GM19463 (cell line): ENCODE data around the gene ARSG.
"Not testable (repeated sequence)": the region's sequence is repeated elsewhere in the genome, so short reads cannot be mapped to it uniquely, and the experiment has no call there.

Experiments
- ATAC-seq: cut with Tn5 transposase; IDR thresholded peaks from one replicate; pipeline ENCODE4 v1.9.1; 2021; ENCODE audit warnings: mild to moderate bottlenecking, moderate library complexity; ENCODE audit not compliant: unreplicated experiment

The ARSG gene

GRCh38 chr17:68326681-68327080 lies 35.4 kb downstream of the ARSG start:
- ATAC-seq = no peak

- no peak for ATAC-seq
Observed at GRCh38 chr17:68327823-68328557, 36.7 kb downstream of the ARSG start.

GRCh38 chr17:68328676-68329075 lies 37.4 kb downstream of the ARSG start:
- ATAC-seq = no peak

- ATAC-seq = no peak
Observed at GRCh38 chr17:68329331-68329730, 38.0 kb downstream of the ARSG start.

GRCh38 chr17:68331932-68332331 lies 40.6 kb downstream of the ARSG start:
- not testable (repeated sequence) for ATAC-seq

- ATAC-seq = no peak
Observed at GRCh38 chr17:68334393-68334792, 43.1 kb downstream of the ARSG start.

- no peak for ATAC-seq
Observed at GRCh38 chr17:68341482-68341881, 50.2 kb downstream of the ARSG start.

- no peak for ATAC-seq
Observed at GRCh38 chr17:68343976-68344375, 52.7 kb downstream of the ARSG start.

GRCh38 chr17:68344701-68345136 lies 53.4 kb downstream of the ARSG start:
- no peak for ATAC-seq

GRCh38 chr17:68346448-68346847 lies 55.2 kb downstream of the ARSG start:
- peak; percentile 60 for ATAC-seq

GRCh38 chr17:68347380-68347779 lies 56.1 kb downstream of the ARSG start:
- ATAC-seq = no peak

- no peak for ATAC-seq
Observed at GRCh38 chr17:68349157-68349556, 57.9 kb downstream of the ARSG start.

- no peak for ATAC-seq
Observed at GRCh38 chr17:68351395-68351794, 60.1 kb downstream of the ARSG start.

GRCh38 chr17:68352041-68352440 lies 60.7 kb downstream of the ARSG start:
- no peak for ATAC-seq

- ATAC-seq = not testable (repeated sequence)
Observed at GRCh38 chr17:68352671-68353070, 61.4 kb downstream of the ARSG start.

- ATAC-seq = no peak
Observed at GRCh38 chr17:68353111-68353521, 61.8 kb downstream of the ARSG start.

- ATAC-seq = not testable (repeated sequence)
Observed at GRCh38 chr17:68354311-68354710, 63.0 kb downstream of the ARSG start.

GRCh38 chr17:68355108-68355507 lies 63.8 kb downstream of the ARSG start:
- ATAC-seq = not testable (repeated sequence)

- ATAC-seq = no peak
Observed at GRCh38 chr17:68356520-68356919, 65.2 kb downstream of the ARSG start.

GRCh38 chr17:68356949-68357455 lies 65.7 kb downstream of the ARSG start:
- ATAC-seq = no peak

- ATAC-seq = no peak
Observed at GRCh38 chr17:68357886-68358285, 66.6 kb downstream of the ARSG start.

GRCh38 chr17:68359791-68360535 lies 68.7 kb downstream of the ARSG start:
- no peak for ATAC-seq
